ENCODE measurements around the gene E2F6.

DNA sequence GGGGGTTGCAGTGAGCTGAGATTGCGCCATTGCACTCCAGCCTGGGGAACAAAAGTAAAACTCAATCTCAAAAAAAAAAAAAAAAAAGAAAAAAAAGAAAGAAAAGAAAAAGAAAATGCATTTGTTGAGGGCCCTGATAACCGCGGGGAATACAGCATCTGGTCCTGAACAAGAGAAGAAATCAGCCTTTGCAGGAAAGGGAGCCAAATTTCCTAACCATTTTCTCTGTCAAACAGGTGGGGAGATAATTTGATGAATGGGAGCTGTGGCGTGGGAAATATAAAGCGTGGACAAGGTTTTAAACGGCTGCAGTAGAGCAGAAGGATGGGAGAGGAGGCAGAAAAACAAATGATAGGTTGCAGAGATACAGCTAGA, 864 bp downstream of the E2F6 start:
- TF ChIP-seq CTCF (IDR thresholded peaks at IDR 0.05; ENCODE audit: control extremely low read depth in 1 of 3, insufficient read depth in 1 of 3, low read depth in 1 of 3, low read length in 3 of 3) (no peak), TBP (IDR thresholded peaks at IDR 0.05; ENCODE audit: low read depth, low read length) (no peak), CHD1 (IDR thresholded peaks at IDR 0.05; ENCODE audit: low read depth, low read length) (no peak), RFX5 (IDR thresholded peaks at IDR 0.05; ENCODE audit: borderline replicate concordance, low read depth, low read length) (no peak), JUND (IDR thresholded peaks at IDR 0.05; ENCODE audit: low read length) (no peak), CBX5 (IDR thresholded peaks at IDR 0.05; ENCODE audit: low read depth, low read length) (no peak), TAF1 (IDR thresholded peaks at IDR 0.05; ENCODE audit: low read depth, low read length) (no peak), ATF2 (IDR thresholded peaks at IDR 0.05; ENCODE audit: low read length) (no peak), RBBP5 (IDR thresholded peaks at IDR 0.05; ENCODE audit: borderline replicate concordance, low read depth, low read length) (no peak), EP300 (IDR thresholded peaks at IDR 0.05; ENCODE audit: borderline replicate concordance in 1 of 2, low read depth in 2 of 2, low read length in 2 of 2) (no peak), POLR2AphosphoS5 (IDR thresholded peaks at IDR 0.05; ENCODE audit: low read depth, low read length) (no peak)

Data from H1 (cell line).